Activated T-cell treated with anti-CD3 and anti-CD28 coated beads for 4 hours (primary cell): ENCODE measurements around the gene OTX1.

Experiments used
- DNase-seq: peaks from one replicate; pipeline ENCODE4 v3.0.0-alpha.2; 2020

The OTX1 gene

DNA sequence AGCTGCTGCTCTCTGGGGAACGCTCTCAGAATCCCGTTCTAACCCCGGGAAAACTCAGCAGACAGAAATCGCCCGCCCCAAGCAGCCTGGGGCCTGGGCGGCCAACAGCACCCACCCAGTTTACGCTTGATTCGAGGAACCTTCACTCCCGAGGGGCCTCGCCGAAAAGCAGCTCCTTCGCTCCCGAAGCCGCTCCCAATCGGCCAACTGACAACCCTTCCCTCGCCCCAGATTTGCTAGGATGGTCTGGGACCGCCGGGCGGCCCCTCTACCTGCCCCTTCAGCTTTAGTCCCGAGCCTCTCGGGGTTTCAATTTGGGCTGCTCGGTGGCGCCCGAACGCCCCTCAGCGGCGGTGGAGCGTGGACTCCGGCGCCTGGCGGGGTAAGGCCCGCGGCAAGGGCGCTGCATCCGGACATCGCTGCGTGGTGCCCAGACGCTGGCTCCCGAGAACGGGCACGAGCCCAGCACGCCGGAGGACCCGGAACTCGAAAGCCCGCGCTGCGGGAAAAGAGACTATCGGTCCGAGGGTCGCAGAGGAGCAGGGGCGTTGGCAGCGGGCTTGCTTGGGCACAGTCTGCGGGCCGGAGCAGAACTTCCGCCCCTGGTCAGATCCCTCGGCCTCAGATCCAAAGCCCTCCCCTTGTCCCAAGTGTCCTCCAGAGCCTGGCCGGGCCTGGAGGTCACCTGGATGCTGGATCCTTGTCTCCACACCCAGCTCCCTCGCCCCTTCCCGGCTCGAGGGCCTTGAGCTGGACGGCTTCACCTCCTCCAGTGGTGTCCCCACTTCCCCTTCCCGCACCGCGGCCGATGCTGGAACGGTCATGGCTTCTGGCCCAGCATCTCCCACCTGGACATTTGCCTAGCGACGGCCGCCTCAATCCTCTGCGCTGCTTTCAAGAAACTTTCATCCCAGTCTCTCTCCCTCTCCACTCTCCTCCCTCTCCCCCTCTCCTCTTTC is 3.0 kb upstream of the OTX1 start:
- no peak for DNase-seq

- DNase-seq, result no peak
Measured at GRCh38 chr2:63048367-63049171, 2.1 kb upstream of the OTX1 start.

- no peak for DNase-seq
Measured at GRCh38 chr2:63049211-63049969, 1.2 kb upstream of the OTX1 start.

DNA sequence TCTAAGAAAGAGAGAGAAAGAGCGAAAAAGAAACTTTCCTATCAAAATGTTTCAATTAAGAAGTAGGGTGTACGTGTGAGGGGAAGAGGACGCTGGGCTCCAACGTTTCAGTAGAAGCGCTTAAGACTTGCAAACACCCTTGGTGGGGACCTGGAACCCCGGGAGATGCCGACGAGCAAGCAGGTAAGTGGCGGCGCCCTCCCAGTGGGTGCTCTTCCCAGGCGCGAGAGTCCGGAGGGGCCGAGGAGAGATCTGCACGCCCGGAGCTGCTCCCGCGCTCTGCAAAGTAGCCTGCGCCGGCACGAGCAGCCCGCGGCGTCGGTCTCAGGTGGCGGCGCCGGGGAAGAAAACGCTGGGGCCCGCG is 678 bp upstream of the OTX1 start:
- no peak for DNase-seq

- no peak for DNase-seq
Measured at GRCh38 chr2:63051042-63051794, 588 bp downstream of the OTX1 start.

DNA sequence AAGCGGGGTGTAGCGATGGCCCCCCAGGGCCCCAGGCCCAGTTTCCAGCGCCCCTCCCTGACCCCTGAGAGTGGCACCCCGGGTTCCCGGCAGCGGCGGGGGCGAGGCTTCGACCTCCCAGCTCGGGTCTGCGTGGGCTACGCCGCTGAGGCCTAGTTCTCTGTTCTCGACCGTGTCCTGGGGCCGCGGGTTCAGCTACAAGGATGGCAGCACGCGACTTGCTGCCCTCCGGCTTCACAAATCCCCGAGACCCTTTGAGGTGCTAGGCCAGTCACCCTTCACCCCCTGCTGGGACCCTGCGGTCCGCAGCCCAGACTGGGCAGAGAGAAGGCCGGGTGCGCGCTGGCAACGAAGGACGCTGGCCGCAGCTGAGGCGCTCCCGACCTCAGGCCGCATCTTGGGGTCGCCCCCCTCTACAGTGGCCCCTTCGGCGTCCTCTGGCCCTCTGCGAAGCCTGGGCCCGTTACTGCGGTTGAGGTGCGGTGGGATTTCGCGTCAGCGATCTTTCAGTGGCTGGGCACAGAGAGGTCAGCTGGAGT is 1.2 kb downstream of the OTX1 start:
- no peak for DNase-seq

DNA sequence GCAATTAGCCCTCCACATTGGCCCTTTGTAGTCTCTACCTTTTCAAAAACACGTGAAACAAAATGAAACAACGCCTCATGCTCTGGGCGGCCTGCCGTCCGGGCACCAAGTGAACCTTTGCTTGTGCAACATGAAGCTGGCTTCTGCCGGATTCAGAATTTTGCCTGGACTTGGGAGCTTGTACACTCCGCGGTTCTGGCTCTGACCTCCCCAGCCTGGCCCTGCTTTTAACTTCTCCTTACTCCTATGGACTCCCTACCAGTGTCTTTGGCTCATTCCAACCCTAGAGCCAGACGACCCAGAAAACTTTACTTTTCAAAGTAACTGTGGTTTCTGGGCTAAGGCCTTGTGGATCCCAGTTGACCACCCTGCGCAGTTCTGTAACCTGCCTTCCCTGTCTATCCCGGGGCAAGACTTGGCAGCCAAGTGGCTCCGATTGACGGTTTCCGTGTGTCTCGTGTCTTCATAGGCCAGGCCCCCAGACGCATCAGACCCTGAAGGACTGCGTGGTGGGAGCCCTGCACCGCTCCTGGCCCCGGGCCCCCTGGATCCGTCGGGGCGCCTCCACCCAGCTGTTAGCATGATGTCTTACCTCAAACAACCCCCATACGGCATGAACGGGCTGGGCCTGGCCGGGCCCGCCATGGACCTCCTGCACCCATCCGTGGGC is 1.9 kb downstream of the OTX1 start:
- no peak for DNase-seq

DNA sequence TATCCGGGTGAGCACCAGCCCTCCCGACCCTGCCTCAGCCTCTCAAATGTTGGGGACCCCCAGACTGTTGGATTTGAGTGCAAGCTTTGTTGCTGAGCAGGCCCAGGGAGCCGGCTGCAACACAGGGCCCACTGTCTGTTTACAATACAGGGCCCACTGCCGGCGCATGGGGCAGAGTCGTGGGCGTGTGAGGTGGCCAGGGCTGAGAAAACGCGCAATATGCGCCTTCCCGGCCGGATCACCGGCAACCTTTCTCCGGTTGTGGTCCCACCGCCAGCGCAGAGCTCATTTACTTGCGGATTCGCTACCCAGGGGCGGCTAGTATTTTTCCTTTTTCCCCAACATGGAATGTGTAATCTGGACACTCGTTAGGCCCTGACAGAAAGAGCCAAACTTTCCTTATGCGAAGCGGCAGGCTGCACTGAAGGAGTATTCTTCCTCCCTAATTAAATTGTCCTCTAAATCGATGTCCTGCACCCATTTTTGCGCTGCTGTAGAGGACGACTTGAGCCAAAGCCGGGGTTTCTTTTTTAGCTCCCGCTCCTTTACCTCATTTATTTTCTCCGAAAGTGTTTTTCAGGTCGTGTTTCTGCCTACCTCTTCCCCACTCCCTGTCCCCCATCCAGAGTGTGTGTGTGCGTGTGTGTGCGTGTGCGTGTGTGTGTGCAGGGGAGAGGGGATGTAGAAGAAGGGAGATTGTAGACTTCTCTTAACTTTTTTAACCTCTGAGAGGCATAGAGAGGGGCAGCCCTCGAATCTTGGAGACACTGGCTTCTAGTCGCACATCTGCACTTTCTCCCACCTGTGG is 2.7 kb downstream of the OTX1 start:
- no peak for DNase-seq

- no peak for DNase-seq
Measured at GRCh38 chr2:63053889-63054602, 3.4 kb downstream of the OTX1 start.

- no peak for DNase-seq
Measured at GRCh38 chr2:63054841-63055225, 4.2 kb downstream of the OTX1 start.

DNA sequence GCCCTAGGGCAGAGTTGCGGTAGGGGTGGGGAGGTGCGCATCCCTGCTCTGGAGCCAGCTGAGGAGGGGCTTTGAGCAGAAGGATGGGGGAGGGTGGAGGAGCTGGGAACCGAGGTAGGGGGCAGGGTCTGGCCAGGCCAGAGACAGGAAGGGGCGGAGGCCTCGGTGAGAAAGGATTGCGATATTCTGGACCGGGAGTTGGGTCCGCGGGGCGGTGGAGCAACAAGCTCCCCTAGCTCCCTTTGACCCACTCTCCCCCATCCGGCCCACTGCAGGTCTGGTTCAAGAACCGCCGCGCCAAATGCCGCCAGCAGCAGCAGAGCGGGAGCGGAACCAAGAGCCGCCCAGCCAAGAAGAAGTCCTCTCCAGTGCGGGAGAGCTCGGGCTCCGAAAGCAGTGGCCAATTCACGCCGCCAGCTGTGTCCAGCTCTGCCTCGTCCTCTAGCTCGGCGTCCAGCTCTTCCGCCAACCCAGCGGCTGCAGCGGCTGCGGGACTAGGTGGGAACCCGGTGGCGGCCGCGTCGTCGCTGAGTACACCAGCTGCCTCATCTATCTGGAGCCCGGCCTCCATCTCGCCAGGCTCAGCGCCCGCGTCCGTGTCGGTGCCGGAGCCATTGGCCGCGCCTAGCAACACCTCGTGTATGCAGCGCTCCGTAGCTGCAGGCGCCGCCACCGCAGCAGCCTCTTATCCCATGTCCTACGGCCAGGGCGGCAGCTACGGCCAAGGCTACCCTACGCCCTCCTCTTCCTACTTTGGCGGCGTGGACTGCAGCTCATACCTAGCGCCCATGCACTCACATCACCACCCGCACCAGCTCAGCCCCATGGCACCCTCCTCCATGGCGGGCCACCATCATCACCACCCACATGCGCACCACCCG is 4.8 kb downstream of the OTX1 start:
- DNase-seq, result no peak

- DNase-seq, result no peak
Measured at GRCh38 chr2:63056107-63057050, 5.7 kb downstream of the OTX1 start.

DNA sequence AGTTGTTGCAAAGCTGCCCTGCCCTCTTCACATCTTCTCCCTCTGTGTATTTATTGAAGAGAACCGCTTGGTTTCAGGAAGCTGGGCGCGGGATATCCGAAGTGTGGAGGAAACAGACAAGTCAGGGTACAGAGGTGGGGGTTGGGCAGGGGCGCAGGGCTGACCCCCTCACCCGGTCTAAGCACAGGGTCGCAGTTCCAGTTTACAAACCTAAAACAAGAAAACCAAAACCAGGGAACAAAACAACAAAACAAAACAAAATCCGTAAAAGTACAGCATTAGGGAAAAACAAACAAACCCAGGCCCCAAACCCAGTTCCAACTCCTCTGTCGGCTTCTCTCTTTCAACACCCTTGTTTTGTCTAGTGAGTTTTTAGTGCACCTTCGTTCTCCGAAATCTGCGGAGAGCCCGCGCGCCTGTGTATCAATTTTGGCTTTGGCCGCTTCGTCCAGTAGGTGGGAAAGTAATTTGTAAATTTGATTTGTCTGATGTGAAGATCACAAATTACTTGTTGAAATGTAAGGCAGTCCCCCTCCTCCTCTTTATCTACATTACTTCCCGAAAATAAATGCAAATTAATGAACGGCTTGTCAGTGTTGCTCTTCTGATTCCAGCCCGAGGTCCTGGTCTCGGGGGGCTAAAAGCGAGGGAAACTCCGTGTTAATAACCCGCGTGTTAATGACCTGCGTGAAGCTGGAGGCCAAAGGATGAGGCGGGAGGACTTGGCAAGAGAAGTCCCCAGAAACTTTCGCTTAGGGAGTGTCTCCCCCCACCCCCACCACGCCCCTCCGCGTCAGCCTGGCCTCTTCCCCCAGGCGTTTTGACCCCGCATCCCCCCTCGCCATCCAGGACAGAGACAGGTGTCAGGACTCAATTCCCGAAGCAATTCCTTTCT is 6.9 kb downstream of the OTX1 start:
- no peak for DNase-seq

- DNase-seq, result no peak
Measured at GRCh38 chr2:63058144-63058920, 7.7 kb downstream of the OTX1 start.

DNA sequence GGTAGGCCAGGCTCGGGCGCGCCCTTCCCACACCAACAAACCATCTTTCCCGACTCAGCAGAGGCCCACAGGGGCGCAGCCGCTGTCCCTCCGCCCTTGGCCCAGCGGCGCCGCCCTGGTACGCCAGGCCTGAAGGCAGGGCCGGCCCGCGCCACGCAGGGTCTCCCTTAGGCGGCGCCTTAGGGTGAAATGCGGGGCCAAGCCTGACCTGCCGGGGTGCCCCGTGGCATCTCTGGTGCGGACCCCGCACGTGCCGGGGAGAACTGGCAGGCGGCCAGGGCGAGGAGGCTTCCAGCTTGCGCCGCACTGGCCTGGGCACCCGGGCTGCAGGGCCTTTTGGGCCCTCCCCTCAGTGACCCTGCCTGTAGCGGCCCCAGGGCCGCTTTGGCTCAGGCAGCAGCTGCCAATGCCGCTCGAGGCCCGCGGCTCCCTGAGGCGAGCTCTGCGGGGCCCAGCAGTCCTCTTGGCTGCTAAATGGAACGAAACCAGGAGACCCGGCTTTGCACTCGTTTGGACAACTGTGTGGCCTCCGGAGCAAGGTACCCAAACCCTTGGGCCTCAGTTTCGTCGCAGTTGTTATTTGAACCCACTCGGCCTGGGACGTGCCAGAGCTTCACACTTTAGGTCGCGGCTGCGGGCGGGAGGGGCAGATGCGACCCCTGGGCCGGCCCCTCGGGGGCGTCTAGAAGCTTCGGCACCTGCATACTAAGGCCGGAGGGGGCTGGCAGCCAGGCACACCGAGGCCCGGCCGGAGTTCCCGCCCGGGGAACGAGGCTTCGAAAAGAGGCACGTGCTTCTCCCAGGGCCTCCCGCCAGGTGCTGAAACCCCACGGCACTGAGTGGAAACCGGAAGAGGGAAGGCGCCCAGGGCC is 8.5 kb downstream of the OTX1 start:
- no peak for DNase-seq
